Activated CD4-positive, alpha-beta T cell treated with anti-CD3 and anti-CD28 coated beads, Interleukin-2, amount 50 U/mL, for 48 hours (primary cell): ENCODE data around the gene CDH4.

Source experiments
- DNase-seq, 2 experiments: peaks; one replicate each; pipeline ENCODE4 v3.0.0-alpha.2; 2020

Gene CDH4

DNA sequence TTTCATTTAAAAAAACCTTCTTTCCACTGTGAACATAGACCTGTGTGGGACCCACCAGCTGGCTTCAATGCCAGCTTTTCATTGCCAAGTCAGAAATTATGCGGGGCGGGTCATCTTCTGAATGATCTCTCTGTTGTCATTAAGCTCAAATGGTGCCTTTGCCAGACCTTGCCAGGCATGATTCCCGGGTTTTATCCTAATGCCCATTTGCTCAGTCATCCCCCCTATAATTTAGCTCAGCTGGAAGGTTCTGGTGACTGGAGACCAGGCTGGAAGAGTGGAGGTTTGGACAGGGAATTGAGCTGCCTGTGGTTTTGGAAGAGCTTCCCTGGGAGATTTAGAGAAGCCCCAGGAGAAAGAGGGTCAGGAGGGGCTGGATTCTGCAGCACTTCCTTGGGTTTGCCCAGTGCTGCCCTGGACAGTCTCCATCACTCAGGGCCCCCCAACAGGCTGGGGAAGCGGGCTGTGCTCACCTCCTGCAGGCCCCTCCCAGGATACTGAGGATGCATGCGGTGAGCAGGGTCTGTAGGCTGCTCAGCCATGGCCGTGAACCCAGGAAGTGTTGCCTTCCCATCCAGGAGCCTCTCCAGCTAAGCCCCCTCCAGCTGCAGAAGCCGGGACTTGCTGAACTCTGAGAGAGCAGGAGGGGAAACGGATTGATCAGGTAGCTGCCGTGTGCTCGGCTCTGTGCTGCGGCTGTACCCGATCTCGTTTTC is 273.0 kb downstream of the CDH4 start:
- DNase-seq, result no peak

DNA sequence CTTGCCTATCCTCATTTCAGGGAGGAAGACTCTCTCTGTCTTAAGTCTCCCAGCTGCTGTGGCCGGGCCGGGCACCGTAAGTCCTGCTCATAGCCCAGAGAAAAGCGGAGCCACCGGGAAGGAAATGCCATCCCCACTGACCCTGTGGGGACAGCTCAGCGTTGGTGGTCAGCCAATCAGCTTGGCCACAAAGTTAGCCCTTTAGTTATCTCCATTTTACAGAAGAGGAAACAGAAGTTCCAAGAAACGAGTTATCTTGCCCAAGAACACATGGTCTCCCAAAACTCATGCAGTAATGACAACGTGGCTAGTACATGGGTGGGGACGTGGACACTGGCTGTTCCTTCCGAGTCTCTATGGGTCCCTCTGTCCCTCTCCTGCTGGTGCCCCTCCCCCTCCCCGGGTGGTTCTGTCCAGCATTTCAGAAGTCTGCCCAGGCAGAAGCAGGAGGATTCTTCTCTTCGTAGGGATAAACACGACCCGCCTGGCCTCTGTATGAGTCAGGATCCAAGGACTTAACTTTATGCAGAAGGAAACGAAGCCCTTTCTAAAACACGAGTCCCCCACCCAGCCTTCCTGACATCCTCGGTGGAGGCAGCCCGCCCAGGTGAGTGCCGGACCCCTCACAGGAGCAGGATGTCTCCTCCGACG is 273.8 kb downstream of the CDH4 start:
- no peak for DNase-seq

DNA sequence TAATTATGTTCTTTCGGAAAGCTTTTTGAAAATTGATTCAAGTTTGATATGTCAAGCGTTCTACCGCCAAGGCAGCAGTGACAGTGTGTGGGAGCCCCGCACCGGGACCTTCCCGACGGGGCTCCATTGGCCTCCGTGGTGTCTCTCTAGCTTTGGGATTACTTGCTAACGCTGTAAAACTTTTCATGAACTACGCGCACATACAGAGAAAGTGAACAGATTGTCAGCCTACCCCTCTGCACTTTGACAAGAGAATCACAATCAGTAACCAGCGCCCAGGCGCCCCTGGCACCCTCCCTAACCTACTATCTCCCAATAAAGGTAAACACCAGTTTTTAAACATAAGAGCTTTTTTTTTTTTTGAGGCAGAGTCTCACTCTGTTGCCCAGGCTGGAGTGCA is 274.8 kb downstream of the CDH4 start:
- DNase-seq, result no peak

DNA sequence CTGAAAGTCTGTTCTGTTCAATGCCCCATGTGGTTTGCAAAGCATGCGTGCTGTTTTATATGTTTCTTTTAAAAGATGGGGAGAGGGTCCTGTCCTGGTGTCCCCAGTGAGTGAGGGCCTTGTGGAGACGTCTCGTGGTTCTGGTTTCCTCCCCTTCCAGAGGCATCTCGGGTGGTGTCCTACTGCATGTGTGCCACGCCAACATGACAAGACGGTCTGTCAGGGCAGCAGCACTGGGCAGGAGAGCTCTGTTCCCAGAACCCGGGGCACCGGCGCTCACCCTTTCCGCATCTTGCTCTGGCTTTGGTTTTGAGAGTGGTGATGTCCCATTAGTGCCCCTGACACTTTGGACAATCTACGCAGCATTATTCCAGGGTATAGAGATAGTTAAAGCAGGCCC is 275.6 kb downstream of the CDH4 start:
- DNase-seq, result no peak

DNA sequence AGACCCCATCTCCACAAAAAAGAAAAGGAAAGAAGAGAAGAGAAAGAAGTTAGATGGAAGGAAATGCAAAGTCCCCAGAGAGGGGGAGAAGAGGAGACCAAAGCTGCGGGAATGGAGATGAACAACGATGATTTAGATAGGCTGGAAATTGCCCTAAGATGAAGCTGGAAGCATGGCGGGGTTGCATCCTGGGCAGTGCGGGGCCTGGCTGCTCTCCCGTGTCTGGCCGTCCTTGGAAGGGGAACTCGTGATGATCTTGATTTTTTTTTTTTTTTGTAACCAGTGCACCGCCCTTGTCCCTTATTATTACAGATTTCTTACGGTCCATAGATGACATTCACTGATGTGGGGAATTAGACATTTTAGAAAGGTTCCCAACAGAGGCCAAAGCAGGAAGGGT is 276.5 kb downstream of the CDH4 start:
- no peak for DNase-seq

DNA sequence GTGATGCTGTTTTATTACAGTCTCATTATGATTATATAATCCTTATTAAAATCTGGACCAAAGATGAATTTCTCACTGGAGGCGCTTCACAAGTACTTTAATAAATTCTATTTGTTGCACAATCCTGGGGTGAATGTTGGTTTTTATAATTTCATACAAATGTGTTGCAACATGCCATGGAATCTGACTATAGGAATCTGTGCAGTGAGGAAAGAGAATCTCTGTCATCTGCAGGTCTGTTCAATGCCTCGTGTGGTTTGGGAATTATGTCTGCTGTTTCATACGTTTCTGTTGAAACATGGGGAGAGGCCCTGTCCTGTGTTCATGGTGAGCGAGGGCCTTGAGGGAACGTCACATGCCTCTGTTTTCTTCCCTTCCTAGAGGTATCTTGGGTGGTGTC is 277.3 kb downstream of the CDH4 start:
- DNase-seq, result no peak

DNA sequence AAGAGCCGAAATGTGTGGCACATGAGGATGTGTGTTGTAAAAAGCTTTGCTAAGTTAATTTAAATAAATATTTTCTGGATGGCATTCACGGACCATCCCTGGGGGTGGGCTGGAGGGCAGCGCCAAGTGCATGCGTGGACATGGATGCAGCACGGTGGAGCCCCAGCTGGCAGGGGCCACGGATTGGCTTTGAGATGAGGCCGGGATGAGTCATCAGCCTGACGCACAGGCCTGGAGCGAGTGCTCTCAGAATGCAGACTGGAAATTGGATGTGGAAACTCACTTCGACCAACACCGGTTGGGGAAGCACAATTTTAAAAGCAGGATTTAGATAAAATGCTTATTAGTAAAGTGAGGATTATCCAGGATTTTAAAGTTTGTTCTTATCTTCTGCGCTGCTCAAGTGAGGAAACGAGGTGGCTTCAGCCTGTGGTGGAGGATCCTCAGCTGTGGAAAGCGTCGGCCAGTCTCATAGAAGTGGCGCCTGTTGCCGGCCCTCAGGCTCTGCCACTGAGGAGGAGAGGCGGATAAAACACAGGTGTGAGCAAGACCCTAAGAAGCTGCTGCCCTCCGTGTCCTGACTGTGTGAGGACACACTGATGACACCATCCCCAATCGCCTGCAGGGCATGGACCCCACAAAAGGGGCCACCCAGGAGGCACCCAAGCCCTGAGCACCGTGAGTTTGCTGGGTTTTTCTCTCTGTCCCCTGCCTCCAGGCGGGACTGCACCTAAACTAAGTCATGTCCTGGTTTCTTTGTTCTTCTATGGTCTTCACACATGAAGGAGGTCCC is 279.7 kb downstream of the CDH4 start:
- DNase-seq, result no peak

- DNase-seq, result no peak
Observed at GRCh38 chr20:61532736-61533135, 280.7 kb downstream of the CDH4 start.

DNA sequence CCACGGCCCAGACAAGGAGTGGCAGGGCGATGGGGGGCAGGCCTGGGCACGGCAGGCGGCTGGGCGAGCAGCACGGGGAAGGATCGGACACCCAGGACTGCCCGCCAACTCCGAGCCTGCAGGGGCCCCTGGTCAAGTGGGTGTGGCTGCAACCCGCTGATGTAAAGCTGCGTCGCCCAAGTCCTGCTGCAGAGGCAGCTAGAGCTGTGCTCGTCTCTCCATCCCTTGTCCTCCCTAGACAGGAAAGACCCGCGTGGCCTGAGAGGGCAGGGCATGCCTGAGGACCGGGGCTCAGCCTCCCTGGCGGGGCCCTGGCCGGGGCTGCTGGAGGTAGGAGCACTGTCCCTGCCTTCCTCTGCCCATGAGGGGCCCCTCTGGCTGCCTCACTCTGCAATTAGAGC is 281.2 kb downstream of the CDH4 start:
- no peak for DNase-seq

GRCh38 chr20:61534346-61534745 is 282.3 kb downstream of the CDH4 start:
- DNase-seq, result no peak

DNA sequence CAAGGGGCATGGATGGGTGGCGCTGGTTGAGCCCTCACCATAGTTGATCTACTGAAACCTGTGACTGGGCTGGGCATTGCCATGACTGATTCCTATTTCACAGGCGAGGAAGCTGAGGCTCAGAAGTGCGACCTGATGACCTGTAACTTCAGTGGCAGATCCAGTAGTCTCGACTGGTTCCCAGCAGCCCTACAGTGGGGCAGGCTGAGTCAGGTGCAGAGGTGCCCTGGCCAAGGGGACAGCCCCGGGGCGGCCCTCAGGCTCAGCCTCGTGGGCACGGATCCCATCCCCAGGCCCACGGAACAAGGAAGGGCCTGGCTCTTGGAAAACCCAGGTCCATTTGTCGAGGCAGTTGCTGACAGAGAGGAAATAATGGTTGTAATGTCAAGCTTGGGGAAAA is 283.0 kb downstream of the CDH4 start:
- DNase-seq, result no peak

- no peak for DNase-seq
Observed at GRCh38 chr20:61535536-61535935, 283.5 kb downstream of the CDH4 start.

GRCh38 chr20:61535956-61536355 is 283.9 kb downstream of the CDH4 start:
- DNase-seq, result no peak

- no peak for DNase-seq
Observed at GRCh38 chr20:61536671-61537070, 284.6 kb downstream of the CDH4 start.

GRCh38 chr20:61537239-61538182 is 285.4 kb downstream of the CDH4 start:
- no peak for DNase-seq

DNA sequence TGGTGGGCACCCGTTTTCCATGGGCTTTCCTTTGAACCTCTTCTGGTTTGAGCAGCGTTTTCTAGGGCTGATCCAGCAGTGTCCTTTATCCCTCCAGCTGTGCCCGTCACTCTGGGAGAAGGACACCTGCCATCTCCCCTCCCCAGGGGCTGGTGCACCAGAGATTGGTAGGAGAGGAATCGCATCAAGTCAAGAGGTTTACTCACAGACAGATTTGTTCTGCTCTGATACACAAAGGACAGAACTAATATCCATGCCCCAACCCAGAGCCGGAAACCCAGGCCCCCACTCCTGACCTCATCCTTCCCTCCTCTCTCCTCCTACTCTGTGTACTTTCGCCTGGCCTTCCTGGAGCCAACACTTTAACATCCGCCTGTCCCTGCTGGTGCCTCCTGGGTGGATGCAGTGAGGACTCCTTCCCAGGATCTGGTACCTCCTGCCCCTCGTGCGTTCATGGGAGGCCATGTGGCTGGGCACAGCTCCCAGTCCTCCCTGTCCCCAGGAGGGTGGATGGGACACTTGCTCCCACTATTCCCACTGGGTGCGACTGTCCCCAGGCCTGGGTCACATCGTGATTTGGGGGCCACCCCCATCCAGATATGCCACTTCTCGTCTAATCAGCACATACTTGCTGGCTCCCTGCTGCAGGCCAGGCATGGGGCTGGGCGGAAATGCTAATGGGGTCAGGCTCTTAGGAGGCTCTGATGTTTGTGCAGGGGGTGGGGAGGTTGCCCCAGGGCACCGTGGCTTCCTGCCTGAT is 286.3 kb downstream of the CDH4 start:
- DNase-seq, result no peak

GRCh38 chr20:61538943-61539265 is 286.8 kb downstream of the CDH4 start:
- no peak for DNase-seq

GRCh38 chr20:61539706-61540360 is 287.8 kb downstream of the CDH4 start:
- no peak for DNase-seq

DNA sequence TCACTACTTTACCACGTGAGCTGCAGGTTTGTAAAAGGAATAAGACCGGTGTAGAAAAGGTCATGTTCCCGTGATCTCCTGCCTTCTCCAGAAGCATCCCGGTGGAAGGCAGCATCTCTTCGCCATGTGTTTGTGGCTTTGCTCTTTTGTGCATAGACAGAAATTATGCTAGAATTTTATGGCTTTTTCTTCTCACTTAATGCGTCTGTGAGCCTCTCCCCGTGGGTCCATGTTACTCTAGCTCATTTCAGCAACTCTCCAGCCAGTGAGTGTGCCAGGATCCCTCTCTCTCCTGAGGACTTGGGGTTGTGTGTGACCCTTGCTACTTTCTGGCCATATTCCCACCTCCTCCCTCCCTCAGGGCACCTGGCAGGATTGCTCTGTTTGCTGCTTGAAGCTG is 289.5 kb downstream of the CDH4 start:
- DNase-seq, result no peak

GRCh38 chr20:61543086-61543485 is 291.0 kb downstream of the CDH4 start:
- DNase-seq, result no peak

GRCh38 chr20:61543931-61544745 is 292.1 kb downstream of the CDH4 start:
- DNase-seq, result no peak
